Endothelial cell of umbilical vein (primary cell): Measurements from ENCODE around the gene ZSCAN4. TPM values are rescaled to one million over a fixed set of nuclear protein-coding genes. Genes with fewer than 3 reads are reported as not detected.

Source experiments
- Bru-seq: library from RNA; stranded (reverse); fragments of 400-500 nt; gene quantifications from one replicate; lab custom pipeline; 2021; lab: Mats Ljungman, UMichigan
- BruChase-seq, 2 experiments: library from RNA; stranded (reverse); fragments of 400-500 nt; gene quantifications; one replicate each; lab custom pipeline; 2021; lab: Mats Ljungman, UMichigan
- BruUV-seq: library from RNA; stranded (reverse); fragments of 400-500 nt; replicated peaks from 2 replicates; lab custom pipeline; 2021; lab: Mats Ljungman, UMichigan
- CTCF ChIA-PET: fragments of 300-600, 350-600 bp; sonication (Branson Sonifier 250); formaldehyde crosslinking; loops from one replicate; lab custom pipeline; 2021; ENCODE audit warnings: antibody characterized with exemption, inconsistent platforms; lab: Charles Lee
- POLR2A ChIA-PET: fragments of 300-600, 350-600 bp; sonication (Branson Sonifier 250); formaldehyde crosslinking; loops from one replicate; lab custom pipeline; 2021; ENCODE audit warnings: antibody characterized with exemption, inconsistent platforms; lab: Charles Lee
- DNase-seq: peaks from one replicate; pipeline ENCODE4 v3.0.0-alpha.2; 2011; ENCODE audit warnings: low read depth, low spot score
- FAIRE-seq: peaks from 2 replicates; lab custom pipeline; 2011; peaks lifted over from hg19 to GRCh38; lab: Jason Lieb, UNC
- H2AFZ ChIP-seq: 2 replicates; pipeline ENCODE4 v1.6.0; 2012; ENCODE audit warnings: low read depth, low read length, control low read depth, inconsistent platforms
- H3K27ac ChIP-seq: 2 replicates; pipeline ENCODE4 v1.5.1; 2011; ENCODE audit warnings: low read depth, mild to moderate bottlenecking, control low read depth, low read length, moderate library complexity; ENCODE audit not compliant: insufficient read depth
- H3K27me3 ChIP-seq, 2 experiments: 2 replicates each; pipeline versions ENCODE4 v1.6.0 to v1.6.1; 2011; ENCODE audit warnings: low read length in 2 of 2, mixed read lengths in 1 of 2; ENCODE audit not compliant: control insufficient read depth in 2 of 2, insufficient read depth in 2 of 2
- H3K36me3 ChIP-seq, 2 experiments: 2 replicates in 1 of 2; 3 replicates in 1 of 2; pipeline ENCODE4 v1.5.1; 2011; ENCODE audit warnings: low read length in 2 of 2, mild to moderate bottlenecking in 1 of 2, moderate library complexity in 1 of 2; ENCODE audit not compliant: control insufficient read depth in 2 of 2, insufficient read depth in 2 of 2; ENCODE audit errors: extremely low read depth in 1 of 2
- H3K4me1 ChIP-seq: 3 replicates; pipeline ENCODE4 v1.5.1; 2011; ENCODE audit warnings: mild to moderate bottlenecking, low read length; ENCODE audit not compliant: control insufficient read depth, insufficient read depth; ENCODE audit errors: extremely low read depth
- H3K4me2 ChIP-seq: 2 replicates; pipeline ENCODE4 v1.6.1; 2011; ENCODE audit warnings: low read length, control low read depth, mixed read lengths; ENCODE audit not compliant: insufficient read depth
- H3K4me3 ChIP-seq, 3 experiments: fragments of 200-600 bp in 1 of 3; sonication (generic), shearing (Covaris generic) in 1 of 3; replicated peaks in 1 of 3; 2 replicates each; pipeline ENCODE4 v1.5.1; 2011 to 2016; ENCODE audit warnings: control low read depth in 3 of 3, low read length in 3 of 3, mild to moderate bottlenecking in 2 of 3, inconsistent platforms in 1 of 3, low read depth in 1 of 3, moderate library complexity in 1 of 3; ENCODE audit not compliant: insufficient read depth in 1 of 3
- H3K79me2 ChIP-seq: 2 replicates; pipeline ENCODE4 v1.6.0; 2012; ENCODE audit warnings: low read length, inconsistent platforms; ENCODE audit not compliant: control insufficient read depth, insufficient read depth
- H3K9ac ChIP-seq: replicated peaks from 2 replicates; pipeline ENCODE3; 2011; ENCODE audit warnings: low read length, control low read depth; ENCODE audit not compliant: insufficient read depth; ENCODE audit errors: extremely low read depth
- H3K9me1 ChIP-seq: replicated peaks from 3 replicates; pipeline ENCODE4 v1.6.0; 2011; ENCODE audit warnings: mild to moderate bottlenecking, low read length; ENCODE audit not compliant: control insufficient read depth, insufficient read depth; ENCODE audit errors: extremely low read depth
- H3K9me3 ChIP-seq: replicated peaks from 2 replicates; pipeline ENCODE4 v1.5.1; 2012; ENCODE audit warnings: low read length, inconsistent platforms; ENCODE audit not compliant: control insufficient read depth, insufficient read depth
- H4K20me1 ChIP-seq: replicated peaks from 2 replicates; pipeline ENCODE3; 2011; ENCODE audit warnings: mild to moderate bottlenecking, low read length; ENCODE audit not compliant: control insufficient read depth, insufficient read depth; ENCODE audit errors: extremely low read depth
- GATA2 ChIP-seq: IDR thresholded peaks from 2 replicates; pipeline ENCODE4 v1.7.0; 2011; ENCODE audit warnings: low read depth, mild to moderate bottlenecking, moderate library complexity, mixed read lengths, low read length; ENCODE audit not compliant: insufficient read length, insufficient read depth
- JUN ChIP-seq: IDR thresholded peaks from 2 replicates; pipeline ENCODE4 v1.6.1; 2011; ENCODE audit warnings: borderline replicate concordance, low read depth; ENCODE audit not compliant: insufficient read length, insufficient read depth
- MYC ChIP-seq: IDR thresholded peaks from one replicate; pipeline ENCODE4 v1.6.1; 2011; ENCODE audit warnings: mild to moderate bottlenecking, low read depth, low read length
- POLR2A ChIP-seq: IDR thresholded peaks from 2 replicates; pipeline ENCODE4 v1.6.1; 2012; ENCODE audit warnings: low read depth, mild to moderate bottlenecking, control low read depth, low read length
- POLR2AphosphoS5 ChIP-seq: IDR thresholded peaks from 2 replicates; pipeline ENCODE4 v1.6.1; 2012; ENCODE audit warnings: low read depth, mild to moderate bottlenecking, control low read depth, low read length, moderate library complexity; ENCODE audit not compliant: insufficient read depth
- dilution Hi-C: fragments of 300-500 bp; cut with MboI; formaldehyde crosslinking; loops from one replicate; pipeline ENCODE4 v1.15.0; 2019; ENCODE audit warnings: low sequenced_read_pairs; ENCODE audit not compliant: extremely low pct_ligation_motif_present
- intact Hi-C: fragments of 100-400 bp; cut with micrococcal nuclease; formaldehyde crosslinking; loops from one replicate; pipeline ENCODE4 v1.10.0; 2022
- long read RNA-seq: library from polyadenylated mRNA; stranded (forward); transcript quantifications from one replicate; pipeline ENCODE4 v2.0.0, GENCODE V29; 2021
- polyA minus RNA-seq, 3 experiments: library from RNA; depleted of rRNA, polyadenylated mRNA; stranded (reverse); fragments of >200 nt; gene quantifications; 1 replicate in 1 of 3; 2 replicates in 2 of 3; pipeline ENCODE4 v1.2.3, GENCODE V29; 2011
- polyA plus RNA-seq, 4 experiments: library from polyadenylated mRNA; depleted of rRNA in 3 of 4; stranded (reverse) in 3 of 4; unstranded in 1 of 4; fragments of >200 nt; gene quantifications; 2 replicates each; pipeline versions ENCODE4 v1.2.1 to v1.2.3, GENCODE V29; 2011 to 2012; ENCODE audit warnings: missing spikeins in 1 of 4
- total RNA-seq: library from RNA; stranded (reverse); gene quantifications from 2 replicates; pipeline ENCODE4 v1.2.3, GENCODE V29; 2021
- TF ChIP-seq, protein P1 (sequence below), 2 donors: IDR thresholded peaks; 1 replicate in 1 of 2; 2 replicates in 1 of 2; pipeline ENCODE4 v1.5.1; 2011; ENCODE audit warnings: low read length in 2 of 2, mild to moderate bottlenecking in 2 of 2, moderate library complexity in 2 of 2, control low read depth in 1 of 2, inconsistent platforms in 1 of 2, low read depth in 1 of 2; ENCODE audit not compliant: insufficient read depth in 1 of 2; ENCODE audit errors: extremely low read depth in 1 of 2
- TF ChIP-seq, protein P2 (sequence below): IDR thresholded peaks from 2 replicates; pipeline ENCODE4 v1.6.1; 2011; ENCODE audit not compliant: insufficient read depth, insufficient read length

Gene ZSCAN4, protein sequence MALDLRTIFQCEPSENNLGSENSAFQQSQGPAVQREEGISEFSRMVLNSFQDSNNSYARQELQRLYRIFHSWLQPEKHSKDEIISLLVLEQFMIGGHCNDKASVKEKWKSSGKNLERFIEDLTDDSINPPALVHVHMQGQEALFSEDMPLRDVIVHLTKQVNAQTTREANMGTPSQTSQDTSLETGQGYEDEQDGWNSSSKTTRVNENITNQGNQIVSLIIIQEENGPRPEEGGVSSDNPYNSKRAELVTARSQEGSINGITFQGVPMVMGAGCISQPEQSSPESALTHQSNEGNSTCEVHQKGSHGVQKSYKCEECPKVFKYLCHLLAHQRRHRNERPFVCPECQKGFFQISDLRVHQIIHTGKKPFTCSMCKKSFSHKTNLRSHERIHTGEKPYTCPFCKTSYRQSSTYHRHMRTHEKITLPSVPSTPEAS
- total RNA-seq = not detected in 2 replicates
- not detected in 2 replicates for polyA plus RNA-seq
- polyA plus RNA-seq (2011; cell fraction: cytosol; rRNA removed) = not detected in 2 replicates
- not detected in 2 replicates for polyA plus RNA-seq (2011; cell fraction: nucleus; rRNA removed)
- polyA plus RNA-seq (2012) = not detected in 2 replicates
- polyA minus RNA-seq = not detected in 2 replicates
- not detected for polyA minus RNA-seq (2011; cell fraction: cytosol; rRNA and poly(A)+ RNA removed)
- not detected in 2 replicates for polyA minus RNA-seq (2011; cell fraction: nucleus; rRNA and poly(A)+ RNA removed)
- Bru-seq, nascent RNA = not detected
- not detected for BruChase-seq, experiment 1, labeled RNA remaining after a 6-hour chase
- BruChase-seq, experiment 2, labeled RNA remaining after a 2-hour chase = not detected
- long read RNA-seq = 0 reads

DNA sequence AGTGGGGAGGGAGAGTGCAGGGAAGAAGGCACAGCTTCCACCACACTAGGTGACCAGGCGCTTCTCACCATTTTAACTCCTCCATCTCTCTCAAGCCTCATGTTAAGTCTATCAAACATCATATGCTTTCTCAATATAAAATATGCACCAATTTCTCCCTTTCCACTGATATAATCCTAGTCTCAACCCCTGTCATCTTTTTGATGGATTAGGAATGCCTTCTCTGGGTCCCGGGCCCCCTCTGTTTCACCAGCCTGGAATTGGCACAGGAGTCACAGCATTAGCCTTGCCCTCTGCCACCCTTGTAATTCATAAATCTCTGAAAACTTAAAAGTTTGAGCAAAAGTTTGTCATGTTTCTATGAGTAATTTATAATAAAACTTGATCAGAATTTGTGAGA, at the start of gene ZSCAN4:
Gene ZSCAN4, plus strand, starts transcription at position 301 of the 400 bp plus-strand sequence. CDS start 7,211 bp downstream, outside the sequence.
- FAIRE-seq (no peak), DNase-seq (no peak)
- TF ChIP-seq, protein P1, sequence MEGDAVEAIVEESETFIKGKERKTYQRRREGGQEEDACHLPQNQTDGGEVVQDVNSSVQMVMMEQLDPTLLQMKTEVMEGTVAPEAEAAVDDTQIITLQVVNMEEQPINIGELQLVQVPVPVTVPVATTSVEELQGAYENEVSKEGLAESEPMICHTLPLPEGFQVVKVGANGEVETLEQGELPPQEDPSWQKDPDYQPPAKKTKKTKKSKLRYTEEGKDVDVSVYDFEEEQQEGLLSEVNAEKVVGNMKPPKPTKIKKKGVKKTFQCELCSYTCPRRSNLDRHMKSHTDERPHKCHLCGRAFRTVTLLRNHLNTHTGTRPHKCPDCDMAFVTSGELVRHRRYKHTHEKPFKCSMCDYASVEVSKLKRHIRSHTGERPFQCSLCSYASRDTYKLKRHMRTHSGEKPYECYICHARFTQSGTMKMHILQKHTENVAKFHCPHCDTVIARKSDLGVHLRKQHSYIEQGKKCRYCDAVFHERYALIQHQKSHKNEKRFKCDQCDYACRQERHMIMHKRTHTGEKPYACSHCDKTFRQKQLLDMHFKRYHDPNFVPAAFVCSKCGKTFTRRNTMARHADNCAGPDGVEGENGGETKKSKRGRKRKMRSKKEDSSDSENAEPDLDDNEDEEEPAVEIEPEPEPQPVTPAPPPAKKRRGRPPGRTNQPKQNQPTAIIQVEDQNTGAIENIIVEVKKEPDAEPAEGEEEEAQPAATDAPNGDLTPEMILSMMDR (IDR thresholded peaks at IDR 0.05; ENCODE audit: extremely low read depth in 1 of 2, insufficient read depth in 1 of 2, low read depth in 1 of 2, low read length in 2 of 2) = no peak
- TF ChIP-seq, protein P2, sequence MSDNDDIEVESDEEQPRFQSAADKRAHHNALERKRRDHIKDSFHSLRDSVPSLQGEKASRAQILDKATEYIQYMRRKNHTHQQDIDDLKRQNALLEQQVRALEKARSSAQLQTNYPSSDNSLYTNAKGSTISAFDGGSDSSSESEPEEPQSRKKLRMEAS = no peak
- no peak for TF ChIP-seq POLR2A
- TF ChIP-seq JUN = no peak
- no peak for TF ChIP-seq POLR2AphosphoS5
- TF ChIP-seq MYC = no peak
- TF ChIP-seq GATA2 = no peak
- Histone ChIP-seq H3K9me1 (no peaks in the 10 kb centered on the region), H3K4me2 (no peak within 1 kb of the TSS), H3K36me3 (no peaks in the 10 kb centered on the region), H3K79me2 (no peaks in the 10 kb centered on the region), H2AFZ (no peak within 1 kb of the TSS), H3K4me3 (no peak within 1 kb of the TSS), H3K27ac (no peak within 1 kb of the TSS), H4K20me1 (no peaks in the 10 kb centered on the region), H3K4me1 (peaks cover 4% of the 10 kb centered on the region), H3K9ac (no peak within 1 kb of the TSS), H3K9me3 (no peaks in the 10 kb centered on the region), H3K27me3 (peaks cover 0 to 2% of the 10 kb centered on the region in 2 experiments)
- no TSS peak for BruUV-seq
- ChIA-PET CTCF (no interaction called here), POLR2A (no interaction called here)
- intact Hi-C loops = no loop called here
- dilution Hi-C loops = no loop called here
